Heart right ventricle (tissue), 16 donors: Measurements from ENCODE around the gene OR9Q1. TPM values are rescaled to one million over a fixed set of nuclear protein-coding genes. Genes with fewer than 3 reads are reported as not detected.

ENCODE experiments used
- ATAC-seq, 8 donors: fragments of 200-7000 bp; cut with Tn5 transposase; one replicate each; pipeline ENCODE4 v1.9.1; 2020; ENCODE audit warnings: mild to moderate bottlenecking in 8 of 8, moderate library complexity in 8 of 8, moderate number of reproducible peaks in 1 of 8
- DNase-seq, 2 donors: peaks; one replicate each; pipeline ENCODE4 v3.0.0-alpha.2; 2020
- H3K27ac ChIP-seq, 10 donors: fragments of 200-600 bp; sonication (generic) in 2 of 10; one replicate each; pipeline versions ENCODE4 v1.5.0 to v1.8.0; 2020 to 2022; ENCODE audit warnings: mild to moderate bottlenecking in 3 of 10
- H3K27me3 ChIP-seq, 7 donors: fragments of 200-600 bp; one replicate each; pipeline ENCODE4 v1.8.0; 2021 to 2022; ENCODE audit warnings: mild to moderate bottlenecking in 2 of 7
- H3K36me3 ChIP-seq, 9 donors: fragments of 200-600 bp; sonication (generic) in 1 of 9; one replicate each; pipeline versions ENCODE4 v1.5.0 to v1.8.0; 2020 to 2022; ENCODE audit warnings: mild to moderate bottlenecking in 2 of 9
- H3K4me1 ChIP-seq, 9 donors: fragments of 200-600 bp; sonication (generic) in 1 of 9; one replicate each; pipeline versions ENCODE4 v1.5.0 to v1.8.0; 2020 to 2022; ENCODE audit warnings: mild to moderate bottlenecking in 4 of 9
- H3K4me3 ChIP-seq, 10 donors: fragments of 200-600 bp; sonication (generic) in 2 of 10; one replicate each; pipeline versions ENCODE4 v1.5.0 to v1.8.0; 2020 to 2022; ENCODE audit warnings: mild to moderate bottlenecking in 7 of 10, moderate library complexity in 2 of 10
- H3K9me3 ChIP-seq, 11 donors: fragments of 200-600 bp in 10 of 11; sonication (generic) in 2 of 11; one replicate each; pipeline versions ENCODE4 v1.5.0 to v1.8.0; 2013 to 2022; ENCODE audit warnings: mild to moderate bottlenecking in 2 of 11, control low read depth in 1 of 11, moderate library complexity in 1 of 11
- CTCF ChIP-seq, 9 donors: fragments of 200-600 bp; sonication (generic) in 2 of 9; IDR thresholded peaks; one replicate each; pipeline versions ENCODE4 v1.5.0 to v1.8.0; 2021 to 2022; ENCODE audit warnings: antibody characterized with exemption in 9 of 9, mild to moderate bottlenecking in 5 of 9, moderate library complexity in 1 of 9
- WGBS, 2 donors: extraction: QIAGEN DNeasy Blood & Tissue Kit; methylation state at CpG; one replicate each; pipeline ENCODE4 v1.1.7; 2013; ENCODE audit warnings: inconsistent platforms in 1 of 2; 5-methylcytosine and 5-hydroxymethylcytosine counted together
- intact Hi-C, 10 donors: fragments of 100-400 bp; cut with DNase I; formaldehyde crosslinking; loops; one replicate each; pipeline versions ENCODE4 v1.11.1 to v1.14.2; 2022
- polyA plus RNA-seq, 2 donors: library from polyadenylated mRNA; stranded (reverse); fragments of 200-250 nt; gene quantifications; one replicate each; pipeline ENCODE4 v1.2.3, GENCODE V29; 2013
- total RNA-seq, 10 donors: library from RNA; stranded (reverse); fragmentation: NEBNext Ultra II Directional in 3 of 10; extraction: Animal tissue kit (Norgen Biotek cat#: 25700) in 3 of 10; gene quantifications; one replicate each; pipeline versions ENCODE4 v1.2.1 to v1.2.4, GENCODE V29; 2021 to 2023
- donor health status: Arrhythmogenic right ventricular cardiomyopathy.
- donor health status: ischemic (EF 13 %, LVEDD 7.1; RV severe dilation, severe dysfunction).
- donor health status: healthy with polysubstance abuse.
- donor health status: DM: no; HTN: yes; CAD: no.
- donor health status: DM: no; HTN: no; CAD: no.
- donor health status: ischemic (EF 25% LVEDD 6.9; RV normal size, moderate dysfunction).
- donor health status: ischemic (EF 25% LVEDD 5.7; RV mildly dilated, moderate dysfunction).
- donor health status: healthy.
- donor health status: DM: yes; HTN: yes; CAD: no.
- donor health status: Ischemic cardiomyopathy.
- donor health status: ischemic (EF 35%, LVEDD 5.7; RV mildly dilated, moderate dysfunction).
- donor health status: nonischemic (EF 11% LVEDD 7.7; RV severe dilation, severe dysfunction).
- donor health status: DM: yes; HTN: yes; CAD: no.
- donor health status: PGD.
- donor health status: ischemic (EF 29% LVEDD 5.4; RV normal size, mild dysfunction).
- donor health status: nonischemic (EF 23%, LVEDD 6.1; RV moderate dilation, normal function).

Gene OR9Q1
- total and polyA plus RNA-seq, 12 donors = not detected

- no peak for TF ChIP-seq CTCF (IDR thresholded peaks at IDR 0.05)
- ATAC-seq (no peak), DNase-seq (no peak)
- no peaks in the 10 kb centered on the region for H3K4me1 ChIP-seq
- H3K36me3 ChIP-seq = no peaks in the 10 kb centered on the region
- intact Hi-C loops = loop anchor here in 1 of 10 donors (10.0 kb wide), 1 partner anchor 48 kb away; no protein-coding TSS in a partner anchor
- H3K9me3 ChIP-seq = peaks cover 0 to 3% (median 0%) of the 10 kb centered on the region in 11 donors
- H3K27ac ChIP-seq = no peak overlapping the region
- WGBS, 2 donors = 69 to 72% methylated on average over 7 of the region's 7 CpGs
- no peak overlapping the region for H3K4me3 ChIP-seq
- no peaks in the 10 kb centered on the region for H3K27me3 ChIP-seq
These were observed 199.0 kb downstream of the OR9Q1 start for GRCh38 chr11:58222721-58223120.

GRCh38 chr11:58227956-58228615 is 204.4 kb downstream of the OR9Q1 start:
- H3K27ac ChIP-seq = no peak overlapping the region
- peak in 1 of 2 donors; percentile 6 for DNase-seq
- WGBS, 2 donors = 92 to 95% methylated on average over 32 of the region's 32 CpGs
- no peaks in the 10 kb centered on the region for H3K4me1 ChIP-seq
- no peak for TF ChIP-seq CTCF (IDR thresholded peaks at IDR 0.05)
- no peak overlapping the region for H3K4me3 ChIP-seq
- peaks cover 0 to 5% (median 0%) of the 10 kb centered on the region in 11 donors for H3K9me3 ChIP-seq
- ATAC-seq = no peak
- intact Hi-C loops = loop anchor here in 1 of 10 donors (10.0 kb wide), 1 partner anchor 53 kb away; no protein-coding TSS in a partner anchor
- no peaks in the 10 kb centered on the region for H3K27me3 ChIP-seq
- no peaks in the 10 kb centered on the region for H3K36me3 ChIP-seq

Other genes starting within 250 kb of the OR9Q1 start
- not detected for gene OR6Q1, start 7.1 kb downstream of the OR9Q1 start, total RNA-seq
- not detected for gene OR6Q1, start 7.1 kb downstream of the OR9Q1 start, polyA plus RNA-seq
- not detected for gene OR9I1, start 101.6 kb downstream of the OR9Q1 start, total RNA-seq
- not detected for gene OR9I1, start 101.6 kb downstream of the OR9Q1 start, polyA plus RNA-seq
- not detected for gene OR9Q2, start 165.2 kb downstream of the OR9Q1 start, total RNA-seq
- not detected for gene OR9Q2, start 165.2 kb downstream of the OR9Q1 start, polyA plus RNA-seq
- not detected for gene OR1S2, start 180.3 kb downstream of the OR9Q1 start, total RNA-seq
- gene OR1S2, start 180.3 kb downstream of the OR9Q1 start, polyA plus RNA-seq = not detected
- gene OR1S1, start 188.8 kb downstream of the OR9Q1 start, total RNA-seq = not detected
- not detected for gene OR1S1, start 188.8 kb downstream of the OR9Q1 start, polyA plus RNA-seq
- not detected for gene OR10Q1, start 205.0 kb downstream of the OR9Q1 start, total RNA-seq
- under 1 TPM in 1 of 2 donors, not detected in 1; 0.03 TPM for gene OR10Q1, start 205.0 kb downstream of the OR9Q1 start, polyA plus RNA-seq
- gene OR10W1, start 244.4 kb downstream of the OR9Q1 start, total RNA-seq = not detected
- not detected for gene OR10W1, start 244.4 kb downstream of the OR9Q1 start, polyA plus RNA-seq